ENCODE results near the gene KCTD19.

The KCTD19 gene

GRCh38 chr16:67241008-67241900 lies 85.3 kb downstream of the KCTD19 start:
- no peak for DNase-seq

GRCh38 chr16:67240506-67240905 lies 86.0 kb downstream of the KCTD19 start:
- DNase-seq = no peak

All from stimulated activated naive CD4-positive, alpha-beta T cell treated with Interleukin-2 at 50 U/mL for 16 hours (primary cell).